Stimulated activated CD8-positive, alpha-beta memory T cell treated with anti-CD3 and anti-CD28 coated beads, Interleukin-15, amount 100 ng/mL, for 4 hours (primary cell): ENCODE data around the gene DNAJC12.
A peak's percentile ranks its signal among the peaks of the same experiment; 100 is the strongest.
"Not testable (repeated sequence)": the region's sequence is repeated elsewhere in the genome, so short reads cannot be mapped to it uniquely, and the experiment has no call there.

Experiments used
- DNase-seq, 2 donors: peaks; one replicate each; pipeline ENCODE4 v3.0.0-alpha.2; 2020; ENCODE audit warnings: low read depth in 2 of 2

Gene DNAJC12

DNA sequence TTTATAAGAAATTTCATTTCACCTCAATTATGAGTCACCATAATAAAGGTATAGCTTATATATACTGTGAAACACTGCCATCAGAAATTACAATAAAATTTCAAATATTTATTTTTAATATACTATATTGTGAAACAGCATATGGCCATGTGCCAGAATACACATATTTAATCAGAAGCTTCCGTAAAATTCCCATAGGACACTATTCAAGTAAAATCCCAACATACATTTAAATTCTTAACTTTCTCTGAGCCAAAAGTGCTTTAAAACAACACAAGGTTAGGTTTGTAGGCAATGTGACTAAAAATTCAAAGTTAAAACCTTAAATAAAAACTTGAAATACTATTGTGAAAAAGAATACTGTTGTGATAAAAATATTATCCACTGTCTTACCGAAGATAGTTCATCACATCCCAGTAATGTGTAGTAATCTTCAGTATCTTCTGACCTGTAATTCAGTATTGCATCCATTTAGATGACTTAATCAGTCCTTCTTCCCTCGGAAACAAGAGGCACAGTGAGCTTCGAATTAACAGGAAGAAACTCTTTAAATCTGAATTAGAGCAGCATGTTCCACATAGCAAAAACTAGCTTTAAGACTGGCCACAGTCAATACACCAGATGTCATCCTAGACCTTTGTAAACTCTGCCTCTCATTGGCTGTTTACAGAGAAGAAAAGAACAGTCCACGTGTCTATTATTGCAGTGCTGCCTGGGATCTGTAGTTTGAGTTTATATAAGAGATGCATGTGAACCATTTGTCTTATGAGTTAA, at the start of gene DNAJC12:
TSS of gene DNAJC12 (minus strand) at position 648 of the 774 bp plus-strand sequence. CDS start at position 471, 177 bp downstream.
- DNase-seq = no peak

DNA sequence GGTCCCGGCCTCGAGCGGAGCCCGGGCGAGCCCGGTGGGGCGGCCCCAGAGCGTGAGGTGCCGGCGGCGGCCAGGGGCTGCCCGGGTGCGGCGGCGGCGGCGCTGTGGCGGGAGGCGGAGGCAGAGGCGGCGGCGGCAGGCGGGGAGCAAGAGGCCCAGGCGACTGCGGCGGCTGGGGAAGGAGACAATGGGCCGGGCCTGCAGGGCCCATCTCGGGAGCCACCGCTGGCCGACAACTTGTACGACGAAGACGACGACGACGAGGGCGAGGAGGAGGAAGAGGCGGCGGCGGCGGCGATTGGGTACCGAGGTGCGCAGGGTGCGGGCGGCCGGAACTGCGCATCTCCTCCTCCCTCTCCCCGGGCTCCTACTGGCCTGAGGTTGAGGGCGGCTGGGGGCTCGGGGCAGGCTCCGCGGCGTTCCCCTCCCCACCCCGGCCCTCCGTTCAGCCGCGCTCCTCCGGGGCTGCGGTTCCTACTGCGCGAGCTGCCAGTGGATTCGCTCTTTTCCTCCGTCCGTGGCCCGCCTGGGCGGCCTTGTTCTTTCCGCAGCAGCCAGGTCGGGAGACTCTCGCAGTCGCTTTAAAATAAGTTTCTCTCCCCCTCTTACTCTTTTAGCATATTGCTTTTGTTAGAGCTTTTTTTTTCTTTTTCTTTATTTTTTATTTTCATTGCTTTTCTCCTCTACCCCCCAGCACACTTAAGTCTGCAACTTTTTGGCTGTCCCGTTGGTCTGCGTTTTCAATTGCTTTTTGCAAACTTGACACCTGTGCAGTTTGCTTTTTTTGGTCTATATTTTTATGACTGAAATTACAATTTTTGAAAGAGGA, 47.1 kb upstream of the DNAJC12 start:
- DNase-seq = peak; percentile 44 to 61

DNA sequence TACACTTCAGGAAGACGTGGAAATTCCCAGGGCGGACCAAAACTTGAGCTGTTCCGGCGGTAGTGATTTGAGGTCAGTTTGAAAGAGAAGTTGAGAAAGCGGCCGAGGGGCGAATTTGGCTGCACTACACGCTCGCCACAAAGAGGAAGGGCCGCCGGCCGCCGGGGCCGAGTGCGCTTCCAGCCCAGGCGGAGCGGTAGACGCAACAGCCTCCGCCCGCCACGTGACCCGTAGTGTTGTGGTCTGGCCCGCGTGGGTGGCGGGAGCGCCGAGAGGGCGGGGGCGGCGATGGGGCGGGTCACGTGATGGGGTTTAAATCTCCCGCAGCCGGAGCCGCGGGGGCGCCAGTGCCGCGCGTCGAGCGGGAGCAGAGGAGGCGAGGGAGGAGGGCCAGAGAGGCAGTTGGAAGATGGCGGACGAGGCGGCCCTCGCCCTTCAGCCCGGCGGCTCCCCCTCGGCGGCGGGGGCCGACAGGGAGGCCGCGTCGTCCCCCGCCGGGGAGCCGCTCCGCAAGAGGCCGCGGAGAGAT, 46.4 kb upstream of the DNAJC12 start, which contains the start of gene SIRT1:
TSS of gene SIRT1 (plus strand) at position 344 of the 529 bp plus-strand sequence. CDS start at position 410, 66 bp downstream.
- DNase-seq = peak; percentile 89 to 95

DNA sequence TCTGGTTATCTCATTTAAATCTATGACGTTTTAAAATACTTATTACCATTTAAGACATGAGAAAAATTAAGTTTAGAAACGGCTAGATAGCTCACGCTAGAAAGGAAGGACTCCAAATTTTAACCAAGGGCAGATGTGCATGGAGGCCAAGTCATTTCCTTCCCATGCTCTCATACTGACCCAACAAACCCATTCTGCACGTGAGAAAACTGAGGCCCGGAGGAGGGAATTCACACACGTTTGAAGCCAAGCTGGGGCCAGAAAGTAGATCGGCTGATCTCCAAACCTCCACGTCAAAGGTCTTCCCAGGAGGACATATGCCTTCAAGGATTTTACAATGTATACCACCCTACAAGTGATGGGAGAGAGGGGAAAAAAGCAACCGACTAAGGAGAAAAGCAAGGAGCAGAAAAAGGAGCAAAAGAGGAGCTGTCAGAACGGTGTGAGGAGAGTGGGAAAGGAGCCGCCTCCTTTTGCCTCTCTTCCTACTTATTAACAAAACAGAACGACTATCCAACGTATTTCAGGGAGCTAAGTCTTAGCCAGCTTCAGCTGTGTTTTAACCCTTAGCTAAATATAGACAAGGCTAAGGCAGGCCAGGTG, 45.8 kb upstream of the DNAJC12 start:
- no peak for DNase-seq

DNA sequence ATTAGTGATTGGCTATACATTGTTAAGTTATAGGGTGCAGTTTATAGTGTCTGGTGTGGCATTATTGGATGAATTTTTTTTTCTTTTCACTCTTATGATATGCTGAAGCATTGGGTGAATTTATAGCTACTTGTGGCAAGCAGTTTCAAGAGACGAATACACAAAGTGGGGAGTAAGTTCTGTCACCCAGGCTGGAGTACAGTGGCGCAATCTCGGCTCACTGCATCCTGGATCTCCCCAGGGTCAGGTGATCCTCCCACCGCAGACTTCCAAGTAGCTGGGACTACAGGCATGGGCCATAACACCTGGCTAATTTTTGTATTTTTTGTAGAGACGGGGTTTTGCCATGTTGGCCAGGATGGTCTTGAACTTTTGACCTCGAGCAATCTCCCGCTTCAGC, 40.1 kb upstream of the DNAJC12 start:
- DNase-seq = no peak

DNA sequence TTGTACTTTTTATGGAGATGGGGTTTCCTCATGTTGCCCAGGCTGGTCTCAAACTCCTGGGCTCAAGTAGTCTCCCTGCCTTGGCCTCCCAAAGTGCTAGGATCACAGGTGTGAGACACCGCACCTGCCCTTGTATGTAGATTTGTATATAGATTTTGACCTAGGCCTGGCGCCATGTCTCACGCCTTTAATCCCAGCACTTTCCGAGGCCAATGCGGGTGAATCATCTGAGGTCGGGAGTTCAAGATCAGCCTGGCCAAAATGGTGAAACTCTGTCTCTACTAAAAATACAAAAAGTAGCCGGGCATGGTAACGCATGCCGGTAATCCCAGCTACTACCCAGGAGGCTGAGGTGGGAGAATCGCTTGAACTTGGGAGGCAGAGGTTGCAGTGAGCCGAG, 39.4 kb upstream of the DNAJC12 start:
- DNase-seq = not testable (repeated sequence)

DNA sequence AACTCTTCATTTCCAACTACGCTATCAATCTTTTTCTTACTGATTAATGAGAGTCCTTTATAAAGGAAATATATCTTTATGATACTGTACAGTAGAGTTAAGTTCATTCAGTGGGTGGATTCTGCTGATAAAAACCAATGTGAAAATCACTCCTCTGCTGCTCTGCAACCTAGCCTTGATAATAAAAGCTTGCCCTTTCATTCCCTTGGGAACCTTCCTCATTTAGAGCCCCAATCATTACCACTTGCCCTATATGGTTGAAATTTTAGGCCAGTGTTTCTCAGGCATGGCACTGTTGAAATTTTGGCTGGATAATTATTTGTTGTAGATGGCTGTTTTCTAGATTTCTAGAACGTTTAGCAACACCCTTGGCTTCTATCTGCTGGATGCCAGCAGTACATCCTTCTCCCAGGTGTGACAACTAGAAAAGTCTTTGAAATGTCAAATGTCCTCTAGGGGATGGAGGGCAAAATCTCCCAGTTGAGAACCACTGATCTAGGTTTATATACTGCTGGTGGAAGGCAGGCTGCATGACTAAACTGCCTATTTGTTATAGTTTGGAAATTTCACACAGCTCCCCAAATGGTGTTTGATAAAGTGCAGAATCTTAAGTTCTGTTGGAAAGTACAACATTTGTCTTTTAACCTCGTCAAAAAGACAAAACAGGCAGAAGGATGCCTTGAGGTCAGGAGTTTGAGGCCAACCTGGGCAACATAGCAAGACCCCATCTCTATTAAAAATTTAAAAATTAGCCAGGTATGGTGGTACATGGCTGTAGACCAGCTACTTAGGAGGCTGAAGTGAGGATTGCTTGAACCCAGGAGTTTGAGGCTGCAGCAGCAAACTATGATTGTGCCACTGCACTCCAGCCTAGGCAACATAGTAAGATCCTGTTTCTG, 37.6 kb upstream of the DNAJC12 start:
- DNase-seq = no peak

DNA sequence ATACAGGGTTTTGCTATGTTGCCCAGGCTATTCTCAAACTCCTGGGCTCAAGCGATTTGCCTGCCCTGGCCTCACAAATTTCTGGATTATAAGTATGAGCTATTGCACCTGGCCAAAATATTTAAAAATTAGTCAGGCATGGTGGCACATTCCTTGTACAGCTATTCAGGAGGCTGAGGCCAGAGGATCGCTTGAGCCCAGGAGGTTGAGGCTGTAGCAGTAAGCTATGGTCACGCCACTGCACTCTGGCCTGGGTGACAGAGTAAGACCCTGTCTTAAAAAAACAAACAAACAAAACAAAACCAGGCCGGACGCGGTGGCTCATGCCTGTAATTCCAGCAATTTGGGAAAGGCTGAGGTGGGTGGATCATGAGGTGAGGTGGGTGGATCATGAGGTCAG, 32.0 kb upstream of the DNAJC12 start:
- no peak for DNase-seq

DNA sequence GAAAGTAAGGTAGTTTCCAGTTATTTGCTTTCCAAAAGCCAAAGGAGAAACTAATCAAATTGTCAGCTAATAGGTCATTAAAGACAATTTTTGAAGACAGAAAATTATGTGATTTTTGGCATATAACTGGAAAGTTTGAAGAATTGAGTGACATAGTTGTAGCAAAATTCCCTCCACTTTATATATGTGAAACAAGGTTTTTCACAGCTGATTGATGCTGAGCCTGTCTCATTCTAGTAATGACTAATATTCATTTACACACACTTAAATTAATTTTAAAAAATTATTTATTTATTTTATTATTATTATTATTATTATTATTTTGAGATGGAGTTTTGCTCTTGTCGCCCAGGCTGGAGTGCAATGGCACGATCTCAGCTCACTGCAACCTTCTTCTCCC, 30.1 kb upstream of the DNAJC12 start:
- no peak for DNase-seq

DNA sequence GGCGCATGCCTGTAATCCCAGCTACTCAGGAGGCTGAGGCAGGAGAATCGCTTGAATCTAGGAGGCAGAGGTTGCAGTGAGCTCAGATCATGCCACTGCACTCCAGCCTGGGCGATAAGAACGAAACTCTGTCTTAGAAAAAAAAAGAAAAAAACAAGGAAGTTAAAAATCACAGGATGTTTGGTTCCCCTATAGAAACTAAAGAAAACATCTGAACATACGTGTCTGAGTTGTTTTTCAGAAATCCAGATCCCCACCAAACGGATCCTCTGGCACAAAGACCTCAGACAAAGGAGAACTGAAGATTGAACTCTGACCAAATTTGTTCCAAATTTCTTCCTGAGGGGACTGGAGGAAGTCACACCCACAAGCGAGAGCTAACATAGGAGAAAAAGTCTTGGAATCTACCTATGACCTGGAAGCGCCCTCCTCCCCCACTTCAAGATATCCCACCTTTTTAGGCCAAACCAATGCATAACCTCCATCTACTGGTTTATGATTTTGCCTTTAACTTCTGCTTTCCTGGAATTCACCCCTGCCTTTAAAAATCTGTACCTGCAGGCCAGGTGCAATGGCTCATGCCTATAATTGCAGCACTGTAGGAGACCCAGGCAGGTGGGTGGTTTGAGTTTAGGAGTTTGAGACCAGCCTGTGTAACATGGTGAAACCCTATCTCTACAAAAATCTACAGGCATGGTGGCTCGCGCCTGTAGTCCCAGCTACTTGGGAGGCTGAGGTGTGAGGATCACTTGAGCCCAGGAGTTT, 26.8 kb upstream of the DNAJC12 start:
- DNase-seq = no peak

DNA sequence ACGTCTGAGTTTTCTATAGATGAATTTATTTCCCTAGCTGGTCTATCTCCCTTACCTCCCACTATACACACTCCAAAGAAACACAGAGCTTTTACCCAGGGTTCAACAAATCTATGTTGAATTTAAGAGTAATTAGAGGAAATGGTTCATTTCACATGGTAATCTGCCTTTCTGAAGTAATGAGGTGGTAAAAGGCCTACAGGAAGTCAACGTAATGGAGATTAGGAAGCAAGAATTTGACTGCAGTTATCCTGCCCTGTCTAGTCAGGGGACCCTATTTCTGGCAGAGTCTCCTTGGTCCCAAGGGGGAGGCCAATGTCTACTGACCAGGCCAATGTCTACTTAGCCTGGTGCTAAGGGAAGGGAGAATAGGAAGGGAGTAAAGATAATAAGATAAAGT, 25.1 kb upstream of the DNAJC12 start:
- DNase-seq = no peak

DNA sequence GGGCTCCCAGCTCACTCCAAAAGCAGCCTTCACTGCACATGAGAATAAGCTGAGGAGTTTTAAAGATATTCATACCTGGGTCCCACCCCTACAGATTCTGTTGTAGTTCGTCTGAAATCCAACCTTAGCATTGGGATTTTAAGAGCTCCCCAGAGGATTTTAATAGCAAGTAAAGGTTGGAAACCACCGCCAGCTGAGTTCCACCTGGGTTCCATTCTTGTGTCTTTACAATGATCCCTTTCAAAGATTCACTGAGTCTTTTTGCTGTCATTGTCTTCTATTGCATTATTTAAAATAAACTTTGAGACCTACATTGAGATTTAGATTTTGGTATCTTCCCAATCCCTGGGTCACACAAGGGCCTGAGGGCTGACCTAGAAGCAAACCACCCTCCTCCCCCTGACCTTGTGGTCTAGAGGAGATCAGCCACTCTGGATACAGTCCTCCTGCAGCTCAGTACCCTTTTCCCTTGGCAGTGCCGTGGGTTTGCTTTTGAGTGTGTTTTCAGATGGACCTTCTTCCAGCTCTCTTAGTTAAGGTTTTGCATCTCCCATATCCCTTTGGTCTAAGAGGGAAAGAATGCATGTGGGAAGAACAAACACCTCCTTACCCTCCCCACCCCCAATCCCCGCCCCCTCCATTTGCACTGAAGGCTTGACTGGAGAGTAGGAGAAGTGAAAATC, 23.9 kb upstream of the DNAJC12 start:
- no peak for DNase-seq

DNA sequence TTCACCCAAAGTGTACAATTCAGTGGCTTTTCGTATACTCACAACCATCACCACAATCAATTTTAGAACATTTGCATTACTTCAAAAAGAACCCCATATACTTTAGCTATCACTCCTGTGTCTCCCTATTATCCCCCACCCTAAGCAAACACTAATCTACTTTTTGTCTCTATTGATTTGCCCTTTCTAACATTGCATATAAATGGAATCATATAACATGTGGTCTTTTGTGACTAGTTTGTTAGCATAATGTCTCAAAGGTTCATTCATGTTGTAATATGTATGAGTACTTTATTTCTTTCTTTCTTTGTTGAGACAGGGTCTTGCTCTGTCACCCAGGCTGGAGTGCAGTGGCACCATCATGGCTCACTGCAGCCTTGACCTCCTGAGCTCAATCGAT, 21.0 kb upstream of the DNAJC12 start:
- DNase-seq = no peak

DNA sequence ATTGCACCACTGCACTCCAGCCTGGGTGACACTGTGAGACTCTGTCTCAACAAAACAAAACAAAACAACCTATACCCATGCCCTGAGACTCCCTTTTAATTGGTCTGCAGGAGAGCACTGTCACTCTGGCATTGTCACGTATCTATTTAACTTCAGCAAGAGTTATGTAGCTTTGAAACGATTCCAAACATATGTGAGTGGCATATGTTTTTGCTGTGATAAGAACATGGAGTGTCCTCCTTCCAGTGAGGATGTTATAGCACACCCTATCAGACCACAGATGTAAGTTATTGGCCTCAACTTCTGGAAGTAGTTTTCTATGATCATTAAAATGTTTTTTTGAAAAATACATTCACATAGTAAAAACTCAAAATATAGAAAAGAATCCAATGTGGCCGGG, 15.5 kb upstream of the DNAJC12 start:
- no peak for DNase-seq

DNA sequence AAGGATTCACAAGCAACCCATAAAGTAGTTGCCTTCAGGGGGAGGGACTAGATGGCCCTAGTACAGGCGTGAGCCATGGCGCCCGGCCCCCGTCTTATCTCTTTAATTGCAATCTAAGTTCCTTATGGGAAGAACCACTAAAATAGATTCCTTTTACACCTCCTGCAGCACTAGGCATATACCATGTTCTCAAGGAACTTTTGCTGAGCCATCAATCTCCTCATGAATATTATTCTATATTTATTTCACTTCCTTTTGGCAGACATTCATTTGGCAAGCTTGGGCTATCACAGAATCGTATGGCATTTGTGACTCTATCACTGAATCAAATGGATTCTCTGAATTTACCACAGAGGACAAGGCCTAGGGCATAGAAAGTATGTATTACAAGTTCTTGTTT, 14.8 kb upstream of the DNAJC12 start:
- DNase-seq = no peak

DNA sequence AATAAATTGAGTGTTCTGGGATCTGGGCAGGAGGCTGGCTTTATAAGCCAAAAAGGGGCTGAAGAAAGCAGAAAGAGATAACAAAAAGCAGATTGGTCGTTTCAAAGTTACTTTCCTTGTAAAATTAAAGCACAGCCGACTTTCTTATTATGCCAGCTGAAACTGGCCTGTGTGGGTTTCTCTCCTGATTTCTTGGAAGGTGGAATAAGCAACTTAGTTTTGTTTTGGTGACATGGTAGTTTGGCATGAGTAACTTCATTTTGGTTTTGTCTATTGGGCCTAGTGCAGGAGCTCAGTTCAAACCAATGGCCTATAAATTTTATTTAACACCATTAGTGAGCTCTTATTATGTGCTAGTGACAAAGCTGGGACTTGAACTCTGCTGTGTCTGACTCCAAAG, 13.2 kb upstream of the DNAJC12 start:
- no peak for DNase-seq

DNA sequence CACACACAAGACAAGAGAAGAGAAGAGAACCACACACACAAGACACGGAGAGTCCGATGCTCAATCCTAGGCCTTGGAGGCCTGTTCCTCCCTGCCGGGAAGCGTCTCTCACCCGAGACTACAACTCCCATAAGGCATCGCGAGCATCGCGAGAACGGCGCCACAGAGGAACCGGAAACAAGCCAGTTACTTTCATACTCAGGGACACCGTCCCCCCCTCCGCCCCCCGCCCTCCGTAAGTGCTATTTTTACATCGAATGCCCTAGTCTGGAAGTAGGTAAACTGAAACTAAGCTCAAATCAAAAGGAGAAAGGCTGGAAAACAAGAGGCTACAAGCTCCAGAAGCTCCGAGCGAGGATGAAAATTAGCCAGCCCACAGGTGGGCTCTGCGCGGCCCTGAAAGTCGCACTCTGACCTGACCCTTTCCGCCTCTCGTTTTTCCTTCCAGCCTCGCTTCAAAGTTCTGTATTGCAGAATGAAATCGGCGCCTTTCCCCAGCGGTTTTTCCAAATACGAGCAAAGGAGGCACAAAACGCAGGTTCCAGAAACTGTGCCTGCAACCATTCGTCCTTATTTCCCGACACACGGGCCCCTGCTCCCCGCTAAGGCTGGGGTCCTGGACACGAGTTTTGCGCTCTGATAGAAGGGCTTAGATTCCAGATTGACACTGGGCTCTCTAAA, 11.5 kb upstream of the DNAJC12 start:
- peak; percentile 82 to 88 for DNase-seq

DNA sequence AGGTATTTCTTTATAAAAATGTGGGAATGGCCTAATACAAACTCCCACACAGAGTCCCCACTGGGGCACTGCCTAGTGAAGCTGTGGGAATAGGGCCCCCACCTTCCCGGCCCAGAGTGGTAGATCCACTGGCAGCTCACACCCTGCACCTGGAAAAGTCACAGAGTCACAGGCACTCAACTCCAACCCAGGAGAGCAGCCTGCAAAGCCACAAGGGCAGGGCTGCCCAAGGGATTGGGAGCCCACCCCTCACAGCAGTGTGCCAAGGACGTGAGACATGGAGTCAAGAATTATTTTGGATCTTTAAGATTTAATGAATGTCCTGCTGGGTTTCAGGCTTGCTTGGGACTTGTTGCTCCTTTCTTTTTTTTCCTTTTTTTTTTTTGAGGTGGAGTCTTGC, 5.3 kb upstream of the DNAJC12 start:
- DNase-seq = no peak

DNA sequence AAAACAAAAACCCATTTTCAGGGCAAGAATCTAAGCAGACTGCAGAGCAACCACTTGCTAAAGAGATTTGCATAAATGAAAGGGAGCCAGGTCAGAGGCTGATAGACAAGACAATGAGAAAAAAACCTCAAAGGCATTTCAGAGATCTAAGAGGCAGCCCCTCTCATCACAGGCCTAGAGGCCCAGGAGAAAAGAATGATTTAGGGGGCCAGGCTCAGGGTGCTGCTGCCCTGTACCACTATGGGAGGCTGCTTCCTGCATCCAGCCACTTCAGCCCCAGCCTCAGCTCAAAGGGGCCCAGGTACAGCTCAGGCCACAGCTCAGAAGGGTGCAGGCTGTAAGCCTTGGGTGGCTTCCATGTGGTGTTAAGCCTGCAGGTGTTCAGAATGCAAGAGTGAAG, 3.7 kb upstream of the DNAJC12 start:
- DNase-seq = no peak
